ENCODE results near the gene NSMF.

The NSMF gene

DNA sequence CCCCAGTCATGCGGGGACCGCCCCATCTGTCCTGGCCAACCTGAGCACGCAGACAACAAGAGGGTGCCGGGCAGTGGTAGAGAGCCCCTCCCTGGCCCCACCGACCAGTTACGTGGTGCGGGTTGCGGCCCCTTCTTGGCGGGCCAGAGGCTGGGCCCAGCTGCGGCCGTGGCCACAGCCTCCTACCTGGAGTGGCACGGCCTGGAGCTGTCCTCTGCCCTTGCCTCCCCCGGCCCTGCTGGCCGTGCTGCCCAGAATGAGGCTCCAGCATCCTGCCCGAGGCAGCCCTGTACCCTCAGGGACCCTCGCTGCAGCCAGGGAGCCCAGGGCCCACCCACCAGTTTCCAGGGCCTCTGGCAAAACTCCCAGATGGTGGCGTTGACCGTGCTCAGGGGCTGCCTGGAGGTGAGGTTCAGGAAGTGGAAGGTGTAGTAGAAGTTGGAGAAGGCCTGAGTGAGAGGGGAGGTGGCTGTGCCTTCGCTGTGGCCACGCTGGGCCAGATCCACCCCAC is 23.7 kb downstream of the NSMF start:
- no peak overlapping the region for H3K4me3 ChIP-seq (ENCODE audit: low read depth, low read length)
- TF ChIP-seq, protein P1, sequence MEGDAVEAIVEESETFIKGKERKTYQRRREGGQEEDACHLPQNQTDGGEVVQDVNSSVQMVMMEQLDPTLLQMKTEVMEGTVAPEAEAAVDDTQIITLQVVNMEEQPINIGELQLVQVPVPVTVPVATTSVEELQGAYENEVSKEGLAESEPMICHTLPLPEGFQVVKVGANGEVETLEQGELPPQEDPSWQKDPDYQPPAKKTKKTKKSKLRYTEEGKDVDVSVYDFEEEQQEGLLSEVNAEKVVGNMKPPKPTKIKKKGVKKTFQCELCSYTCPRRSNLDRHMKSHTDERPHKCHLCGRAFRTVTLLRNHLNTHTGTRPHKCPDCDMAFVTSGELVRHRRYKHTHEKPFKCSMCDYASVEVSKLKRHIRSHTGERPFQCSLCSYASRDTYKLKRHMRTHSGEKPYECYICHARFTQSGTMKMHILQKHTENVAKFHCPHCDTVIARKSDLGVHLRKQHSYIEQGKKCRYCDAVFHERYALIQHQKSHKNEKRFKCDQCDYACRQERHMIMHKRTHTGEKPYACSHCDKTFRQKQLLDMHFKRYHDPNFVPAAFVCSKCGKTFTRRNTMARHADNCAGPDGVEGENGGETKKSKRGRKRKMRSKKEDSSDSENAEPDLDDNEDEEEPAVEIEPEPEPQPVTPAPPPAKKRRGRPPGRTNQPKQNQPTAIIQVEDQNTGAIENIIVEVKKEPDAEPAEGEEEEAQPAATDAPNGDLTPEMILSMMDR (IDR thresholded peaks at IDR 0.05; ENCODE audit: low read depth, low read length) = no peak

DNA sequence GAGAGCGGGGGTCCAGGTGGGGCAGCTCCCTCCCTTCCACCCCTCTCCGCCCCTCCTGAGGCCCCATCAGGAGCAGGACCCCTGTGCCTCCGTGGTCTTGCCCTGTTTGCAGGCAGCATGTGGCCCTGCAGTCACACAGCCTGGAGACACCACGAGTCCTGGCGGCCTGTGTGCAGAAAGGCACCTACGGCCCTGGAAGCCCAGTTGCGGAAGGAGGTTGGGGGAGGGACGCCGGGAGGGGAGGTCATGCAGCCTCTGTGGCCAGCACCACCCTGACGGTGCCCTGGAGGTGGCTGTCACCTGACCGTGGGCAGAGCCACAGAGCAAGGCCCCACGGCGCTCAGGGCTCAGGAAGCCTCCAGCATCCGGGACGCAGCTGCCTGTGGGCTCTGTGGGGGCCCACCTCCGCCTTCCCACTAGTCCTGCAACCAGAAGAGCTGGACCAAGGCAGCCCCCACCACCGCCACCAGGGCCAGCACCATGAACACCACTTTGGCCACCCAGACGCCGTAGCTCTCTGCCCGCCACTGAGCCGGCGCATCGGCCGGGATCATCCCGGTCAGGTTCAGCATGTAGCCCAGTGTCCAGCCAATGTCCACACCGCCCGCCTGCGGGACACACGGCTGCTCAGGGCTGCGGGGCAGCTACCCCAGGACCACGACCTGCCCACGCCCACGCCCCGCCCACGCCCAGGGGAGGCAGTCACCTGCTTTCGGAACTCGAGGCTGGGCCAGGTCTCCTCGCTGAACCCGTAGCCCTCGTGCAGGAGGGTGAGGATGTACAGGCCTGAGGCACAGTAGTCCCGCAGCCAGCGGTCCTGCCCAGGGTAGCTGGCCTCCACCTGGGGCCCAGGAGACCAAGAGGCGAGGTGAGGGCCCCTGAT is 24.4 kb downstream of the NSMF start:
- TF ChIP-seq, protein P1 (IDR thresholded peaks at IDR 0.05; ENCODE audit: low read depth, low read length) = no peak
- H3K4me3 ChIP-seq (ENCODE audit: low read depth, low read length) = no peak overlapping the region

DNA sequence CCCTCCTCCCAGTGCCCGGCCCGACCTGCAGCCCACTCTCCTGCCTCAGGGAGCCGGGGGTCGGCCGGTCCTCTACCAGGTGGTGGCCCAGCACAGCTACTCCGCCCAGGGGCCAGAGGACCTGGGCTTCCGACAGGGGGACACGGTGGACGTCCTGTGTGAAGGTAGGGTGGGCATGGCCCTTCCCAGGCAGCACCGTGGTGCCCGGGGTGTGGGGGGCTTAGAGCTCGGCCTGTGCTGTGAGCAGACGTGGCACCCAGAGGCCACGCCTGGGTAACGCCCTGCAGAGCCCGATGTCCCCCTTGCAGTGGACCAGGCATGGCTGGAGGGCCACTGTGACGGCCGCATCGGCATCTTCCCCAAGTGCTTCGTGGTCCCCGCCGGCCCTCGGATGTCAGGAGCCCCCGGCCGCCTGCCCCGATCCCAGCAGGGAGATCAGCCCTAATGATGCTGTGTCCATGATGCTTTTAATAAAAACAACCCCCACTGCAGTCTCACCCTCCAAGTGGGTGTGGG is 25.2 kb downstream of the NSMF start:
- H3K4me3 ChIP-seq (ENCODE audit: low read depth, low read length) = no peak overlapping the region
- TF ChIP-seq, protein P1 (IDR thresholded peaks at IDR 0.05; ENCODE audit: low read depth, low read length) = no peak

DNA sequence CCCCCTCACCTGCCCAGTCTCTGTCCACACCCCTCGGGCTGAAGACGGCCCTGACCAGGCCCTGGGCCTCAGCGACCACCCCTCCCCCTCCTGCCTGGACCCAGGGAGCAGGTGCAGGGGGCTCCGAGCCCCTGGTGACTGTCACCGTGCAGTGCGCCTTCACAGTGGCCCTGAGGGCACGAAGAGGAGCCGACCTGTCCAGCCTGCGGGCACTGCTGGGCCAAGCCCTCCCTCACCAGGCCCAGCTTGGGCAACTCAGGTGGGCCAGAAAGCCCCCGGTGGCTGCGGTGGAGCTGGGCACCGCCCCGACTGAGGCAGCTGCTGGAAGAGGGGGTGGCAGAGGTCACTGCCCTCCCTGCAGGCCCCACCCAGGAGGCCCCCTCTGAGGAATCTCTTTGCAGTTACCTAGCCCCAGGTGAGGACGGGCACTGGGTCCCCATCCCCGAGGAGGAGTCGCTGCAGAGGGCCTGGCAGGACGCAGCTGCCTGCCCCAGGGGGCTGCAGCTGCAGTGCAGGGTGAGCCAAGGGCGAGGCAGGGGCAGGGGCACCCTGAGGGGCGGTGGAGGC is 25.7 kb downstream of the NSMF start:
- H3K4me3 ChIP-seq (ENCODE audit: low read depth, low read length) = no peak overlapping the region
- TF ChIP-seq, protein P1 (IDR thresholded peaks at IDR 0.05; ENCODE audit: low read depth, low read length) = no peak

DNA sequence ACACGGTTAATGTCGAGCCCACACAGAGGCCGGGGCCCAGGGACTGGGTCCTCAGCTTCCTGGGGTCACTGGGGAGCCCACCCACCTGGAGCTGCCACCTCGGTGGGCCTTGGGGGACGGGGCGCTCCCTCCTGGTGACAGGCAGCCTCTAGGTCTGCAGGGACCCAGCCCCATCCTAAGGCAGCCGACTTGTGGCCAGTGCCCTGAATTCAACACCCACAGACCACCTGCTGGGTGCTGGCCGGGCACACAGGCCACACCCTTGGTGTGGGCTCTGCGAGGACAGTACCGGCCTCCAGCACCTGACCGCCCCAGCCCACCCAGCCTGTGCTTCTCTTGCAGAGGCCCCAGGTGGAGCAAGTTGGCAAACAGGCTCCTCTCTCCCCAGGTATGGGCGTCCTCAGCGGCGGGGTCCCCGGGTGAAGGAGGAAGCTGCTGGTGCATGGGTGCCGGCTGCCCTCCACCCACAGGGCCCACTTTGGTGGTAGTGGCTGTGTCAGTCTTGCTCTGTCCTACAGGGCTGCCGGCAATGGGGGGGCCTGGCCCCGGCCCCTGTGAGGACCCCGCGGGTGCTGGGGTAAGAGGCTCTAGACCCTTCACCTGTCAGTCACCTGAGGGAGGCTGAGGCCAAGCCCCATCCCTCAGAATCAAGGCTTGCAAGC is 26.3 kb downstream of the NSMF start:
- no peak overlapping the region for H3K4me3 ChIP-seq (ENCODE audit: low read depth, low read length)
- TF ChIP-seq, protein P1 (IDR thresholded peaks at IDR 0.05; ENCODE audit: low read depth, low read length) = no peak

DNA sequence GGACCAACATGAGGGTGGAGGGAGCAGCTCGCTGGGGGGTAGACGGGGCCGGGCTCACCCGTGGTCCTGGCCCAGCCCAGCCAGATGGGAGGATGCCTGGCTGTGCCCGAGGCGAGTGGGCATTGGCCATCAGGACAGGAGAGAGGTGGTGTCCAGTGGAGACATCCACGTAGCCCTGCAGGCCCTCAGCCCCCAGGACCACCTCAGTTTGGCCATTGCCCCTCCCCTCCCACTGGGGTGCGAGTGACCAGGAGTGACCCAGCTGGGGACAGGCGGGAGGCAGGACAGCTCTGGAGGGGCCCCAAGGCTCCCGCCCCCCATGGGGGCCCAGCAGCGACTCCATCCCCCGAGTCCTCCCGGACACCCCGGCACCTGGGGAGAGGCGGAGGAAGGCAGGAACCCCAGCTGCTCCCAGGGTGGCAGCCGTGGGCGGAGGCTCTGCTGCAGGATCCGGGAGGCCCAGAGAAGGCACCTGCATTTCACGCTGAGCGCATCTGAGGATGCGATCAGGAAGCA is 27.7 kb downstream of the NSMF start:
- H3K4me3 ChIP-seq (ENCODE audit: low read depth, low read length) = no peak overlapping the region
- TF ChIP-seq, protein P1 (IDR thresholded peaks at IDR 0.05; ENCODE audit: low read depth, low read length) = no peak

Measured in WI38 (cell line).